Kidney (tissue), 14 donors: ENCODE measurements around the gene PLCZ1. TPM values are rescaled to one million over a fixed set of nuclear protein-coding genes. Genes with fewer than 3 reads are reported as not detected.
A peak's percentile ranks its signal among the peaks of the same experiment; 100 is the strongest.

Experiments used
- DNase-seq, 5 donors: peaks; one replicate each; pipeline ENCODE4 v3.0.0-alpha.2; 2013 to 2020
- FAIRE-seq: peaks from 2 replicates; lab custom pipeline; 2012; peaks lifted over from hg19 to GRCh38; lab: Jason Lieb, UNC
- H3K27ac ChIP-seq, 2 donors: one replicate each; pipeline ENCODE4 v1.7.0; 2013; ENCODE audit warnings: low read depth in 2 of 2, low read length in 2 of 2, inconsistent platforms in 1 of 2
- H3K27me3 ChIP-seq: one replicate; pipeline ENCODE4 v1.7.1; 2013; ENCODE audit warnings: low read length, inconsistent platforms; ENCODE audit not compliant: control insufficient read depth, insufficient read depth
- H3K36me3 ChIP-seq, 3 donors: one replicate each; pipeline versions ENCODE4 v1.7.0 to v1.7.1; 2013; ENCODE audit warnings: low read length in 3 of 3, control low read depth in 1 of 3, inconsistent platforms in 1 of 3; ENCODE audit not compliant: insufficient read depth in 3 of 3, control insufficient read depth in 2 of 3
- H3K4me1 ChIP-seq, 3 donors: one replicate each; pipeline versions ENCODE4 v1.7.0 to v1.7.1; 2013; ENCODE audit warnings: low read length in 3 of 3, inconsistent platforms in 1 of 3, low read depth in 1 of 3; ENCODE audit not compliant: control insufficient read depth in 2 of 3, insufficient read depth in 2 of 3
- H3K4me3 ChIP-seq, 3 donors: one replicate each; pipeline versions ENCODE4 v1.7.0 to v1.8.1; 2013; ENCODE audit warnings: low read length in 3 of 3, control low read depth in 1 of 3, inconsistent platforms in 1 of 3
- H3K9ac ChIP-seq, 3 donors: one replicate each; pipeline versions ENCODE4 v1.7.0 to v1.7.1; 2013; ENCODE audit warnings: low read length in 3 of 3, control low read depth in 1 of 3, inconsistent platforms in 1 of 3
- H3K9me3 ChIP-seq, 3 donors: one replicate each; pipeline versions ENCODE4 v1.7.0 to v1.7.1; 2013; ENCODE audit warnings: low read length in 3 of 3, control low read depth in 1 of 3, inconsistent platforms in 1 of 3; ENCODE audit not compliant: control insufficient read depth in 2 of 3, insufficient read depth in 1 of 3
- intact Hi-C: fragments of 100-400 bp; cut with DNase I; formaldehyde crosslinking; loops from one replicate; pipeline ENCODE4 v1.11.1; 2022
- polyA plus RNA-seq: library from polyadenylated mRNA; stranded (reverse); fragments of 350-450 nt; fragmentation: Illumina TruSeq; extraction: RNeasy Lipid Tissue Mini Kit (QIAGEN cat#74804); gene quantifications from one replicate; pipeline ENCODE4 v1.2.3, GENCODE V29; 2014; ENCODE audit warnings: low read depth, low replicate concordance; ENCODE audit not compliant: insufficient read depth
- total RNA-seq: library from RNA; stranded (reverse); fragmentation: NEBNext Ultra II Directional; extraction: Animal tissue kit (Norgen Biotek cat#: 25700); gene quantifications from one replicate; pipeline ENCODE4 v1.2.1, GENCODE V29; 2021
- TF ChIP-seq, protein P1 (sequence below): IDR thresholded peaks from 3 replicates; pipeline ENCODE4 v1.5.1; 2012; ENCODE audit warnings: mild to moderate bottlenecking, moderate library complexity, borderline replicate concordance; ENCODE audit not compliant: insufficient read depth; ENCODE audit errors: extremely low read depth
- donor health status: control.
- donor health status: control.
- donor health status: control.
- donor health status: control.
- donor health status: control.
- donor health status: DM: yes; HTN: yes; CAD: no.
- donor health status: Normal renal cell carcinoma (clear cell type).

Gene PLCZ1
- total and polyA plus RNA-seq, 2 donors from 2014 or later = not detected

DNA sequence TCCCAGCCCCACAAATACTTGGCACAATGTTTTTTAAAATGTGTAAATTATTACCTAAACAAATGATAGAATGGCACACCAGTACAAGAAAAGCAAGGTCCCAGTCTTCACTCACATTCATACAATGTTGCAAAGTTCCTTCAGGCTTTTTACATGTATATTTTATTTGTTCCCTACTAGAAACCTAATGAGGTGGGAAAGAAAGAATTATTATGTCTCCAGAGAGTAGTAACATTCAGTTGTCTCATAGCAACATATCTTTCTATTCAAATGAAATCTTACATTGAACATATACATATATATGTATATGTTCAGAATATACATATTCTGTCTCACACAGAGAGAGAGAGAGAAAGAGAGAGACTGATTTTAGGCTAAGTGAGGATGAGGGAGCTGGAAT is 85.2 kb downstream of the PLCZ1 start:
- DNase-seq (no peak), FAIRE-seq (no peak)
- H3K9ac ChIP-seq = no peak overlapping the region
- H3K27me3 ChIP-seq = no peaks in the 10 kb centered on the region
- H3K4me3 ChIP-seq = no peak overlapping the region
- intact Hi-C loops = no loop called here
- H3K36me3 ChIP-seq = no peaks in the 10 kb centered on the region
- H3K27ac ChIP-seq = no peak overlapping the region
- TF ChIP-seq, protein P1, sequence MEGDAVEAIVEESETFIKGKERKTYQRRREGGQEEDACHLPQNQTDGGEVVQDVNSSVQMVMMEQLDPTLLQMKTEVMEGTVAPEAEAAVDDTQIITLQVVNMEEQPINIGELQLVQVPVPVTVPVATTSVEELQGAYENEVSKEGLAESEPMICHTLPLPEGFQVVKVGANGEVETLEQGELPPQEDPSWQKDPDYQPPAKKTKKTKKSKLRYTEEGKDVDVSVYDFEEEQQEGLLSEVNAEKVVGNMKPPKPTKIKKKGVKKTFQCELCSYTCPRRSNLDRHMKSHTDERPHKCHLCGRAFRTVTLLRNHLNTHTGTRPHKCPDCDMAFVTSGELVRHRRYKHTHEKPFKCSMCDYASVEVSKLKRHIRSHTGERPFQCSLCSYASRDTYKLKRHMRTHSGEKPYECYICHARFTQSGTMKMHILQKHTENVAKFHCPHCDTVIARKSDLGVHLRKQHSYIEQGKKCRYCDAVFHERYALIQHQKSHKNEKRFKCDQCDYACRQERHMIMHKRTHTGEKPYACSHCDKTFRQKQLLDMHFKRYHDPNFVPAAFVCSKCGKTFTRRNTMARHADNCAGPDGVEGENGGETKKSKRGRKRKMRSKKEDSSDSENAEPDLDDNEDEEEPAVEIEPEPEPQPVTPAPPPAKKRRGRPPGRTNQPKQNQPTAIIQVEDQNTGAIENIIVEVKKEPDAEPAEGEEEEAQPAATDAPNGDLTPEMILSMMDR = no peak
- no peaks in the 10 kb centered on the region for H3K9me3 ChIP-seq
- H3K4me1 ChIP-seq = no peaks in the 10 kb centered on the region

DNA sequence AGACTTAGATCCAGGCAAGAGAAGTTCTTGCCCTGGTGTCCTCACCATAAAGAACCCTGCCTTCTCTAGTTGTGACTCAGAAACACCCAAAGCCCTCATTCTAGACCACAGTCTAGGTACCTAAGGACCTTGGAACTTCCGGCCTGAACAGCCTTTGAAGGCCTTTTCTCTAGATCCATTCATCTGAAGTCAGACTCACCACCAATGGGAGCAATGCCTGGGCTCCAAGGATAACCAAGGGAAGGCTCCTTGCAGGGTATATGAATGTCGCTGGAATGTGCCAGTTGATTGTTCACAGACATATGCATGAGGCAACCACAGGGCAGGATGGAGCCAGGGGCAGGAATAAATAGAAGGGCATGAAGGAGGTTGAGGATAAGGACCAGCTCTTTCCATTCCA is 86.3 kb downstream of the PLCZ1 start:
- TF ChIP-seq, protein P1 = no peak
- Histone ChIP-seq H3K36me3 (no peaks in the 10 kb centered on the region), H3K27ac (no peak overlapping the region), H3K9me3 (no peaks in the 10 kb centered on the region), H3K9ac (no peak overlapping the region), H3K4me1 (no peaks in the 10 kb centered on the region), H3K4me3 (no peak overlapping the region), H3K27me3 (no peaks in the 10 kb centered on the region)
- intact Hi-C loops = no loop called here
- FAIRE-seq (no peak), DNase-seq (no peak)

DNA sequence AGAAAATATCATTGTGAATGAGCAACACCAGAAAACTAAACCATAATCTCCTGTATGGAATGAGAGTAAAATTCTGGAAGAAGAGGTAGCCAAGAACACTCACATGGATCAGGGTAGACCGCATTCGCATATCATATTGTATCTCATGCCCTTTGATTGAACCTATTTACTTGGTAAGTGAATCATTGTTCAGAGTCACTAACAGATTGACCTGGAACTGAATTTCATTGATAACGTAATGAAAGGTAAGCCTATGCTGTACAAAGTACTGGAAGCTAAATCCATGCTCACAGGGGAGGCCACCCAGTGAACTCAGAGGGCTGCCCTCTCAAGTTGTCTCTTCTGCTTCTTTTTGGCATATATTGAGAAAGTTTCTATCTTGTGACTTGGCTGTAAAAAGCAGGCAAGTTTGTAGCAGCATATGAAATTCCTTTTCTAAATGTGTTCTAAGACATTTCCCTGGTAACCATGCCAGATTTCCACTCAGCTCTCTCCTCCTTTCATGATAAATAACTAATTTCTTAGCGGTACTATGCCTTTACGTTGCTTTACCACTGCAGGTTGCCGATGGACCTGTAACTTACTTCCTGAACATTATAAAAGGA is 91.4 kb downstream of the PLCZ1 start:
- TF ChIP-seq, protein P1 = no peak

DNA sequence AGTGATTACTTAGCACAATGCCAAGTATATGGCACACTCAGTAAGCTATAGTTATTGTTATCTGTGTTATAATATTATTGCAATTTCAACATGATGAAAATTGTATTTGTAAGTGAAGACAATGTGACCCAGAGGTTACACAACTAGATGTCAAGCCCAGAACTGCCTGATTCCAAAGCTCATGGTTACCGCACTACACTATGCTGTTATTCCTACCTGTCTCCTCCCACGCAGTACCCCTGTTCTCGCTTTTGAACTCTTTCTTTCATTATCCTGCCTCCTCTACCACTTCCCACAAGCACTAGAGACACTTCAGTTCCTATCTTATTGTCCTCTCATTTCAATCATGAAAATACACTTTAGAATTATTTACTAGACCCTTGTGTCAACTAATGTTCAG is 93.2 kb downstream of the PLCZ1 start:
- Histone ChIP-seq H3K9ac (no peak overlapping the region), H3K4me3 (no peak overlapping the region), H3K36me3 (no peaks in the 10 kb centered on the region), H3K4me1 (peaks cover 0 to 2% (median 0%) of the 10 kb centered on the region in 3 donors), H3K27ac (no peak overlapping the region), H3K9me3 (no peaks in the 10 kb centered on the region), H3K27me3 (no peaks in the 10 kb centered on the region)
- intact Hi-C loops = no loop called here
- DNase-seq = peak in 1 of 5 donors; percentile 19
- TF ChIP-seq, protein P1 = no peak
- no peak for FAIRE-seq

More for the DNA sequence above, 91.4 kb downstream of the PLCZ1 start:
- intact Hi-C loops = no loop called here
- Histone ChIP-seq H3K36me3 (no peaks in the 10 kb centered on the region), H3K4me3 (no peak overlapping the region), H3K9ac (no peak overlapping the region), H3K4me1 (peaks cover 0 to 2% (median 0%) of the 10 kb centered on the region in 3 donors), H3K27ac (no peak overlapping the region), H3K27me3 (no peaks in the 10 kb centered on the region), H3K9me3 (no peaks in the 10 kb centered on the region)
- DNase-seq = no peak
- FAIRE-seq = no peak
